ENCODE data around the gene MTCL3.

MTCL3 gene

GRCh38 chr6:127518710-127519468, at the start of gene MTCL3:
MTCL3 (minus strand) TSS chr6:127519335.
- Histone ChIP-seq H3K9me3 (no peaks in the 10 kb centered on the region), H3K27me3 (peaks cover 0 to 43% of the 10 kb centered on the region in 2 donors), H3K4me1 (peaks cover 0 to 36% (median 22%) of the 10 kb centered on the region in 4 donors), H3K4me3 (no peak within 1 kb of the TSS), H3K27ac (no peak within 1 kb of the TSS), H3K36me3 (no peaks in the 10 kb centered on the region)
- intact Hi-C loops (cut with DNase I; ENCODE audit: low total_unique reads), result loop anchor here (5.0 kb wide), 1 partner anchor 52 kb away; no protein-coding TSS in a partner anchor
- DNase-seq, result no peak
- TF ChIP-seq CTCF (IDR thresholded peaks at IDR 0.05), result no peak

- intact Hi-C loops (cut with DNase I; ENCODE audit: low total_unique reads), result no loop called here
- H3K36me3 ChIP-seq, result no peaks in the 10 kb centered on the region
- H3K27me3 ChIP-seq, result no peaks in the 10 kb centered on the region
- H3K4me3 ChIP-seq, result no peak overlapping the region
- TF ChIP-seq CTCF (IDR thresholded peaks at IDR 0.05), result no peak
- H3K27ac ChIP-seq, result no peak overlapping the region
- DNase-seq, result no peak
- no peaks in the 10 kb centered on the region for H3K4me1 ChIP-seq
- no peaks in the 10 kb centered on the region for H3K9me3 ChIP-seq
Observed at GRCh38 chr6:127567476-127567875, 48.3 kb upstream of the MTCL3 start.

GRCh38 chr6:127566651-127567050, 47.5 kb upstream of the MTCL3 start:
- no peak for TF ChIP-seq CTCF (IDR thresholded peaks at IDR 0.05)
- intact Hi-C loops (cut with DNase I; ENCODE audit: low total_unique reads), result no loop called here
- DNase-seq, result no peak

GRCh38 chr6:127566119-127566518, 47.0 kb upstream of the MTCL3 start:
- intact Hi-C loops (cut with DNase I; ENCODE audit: low total_unique reads), result no loop called here
- no peak overlapping the region for H3K4me3 ChIP-seq

More at GRCh38 chr6:127566651-127567050, 47.5 kb upstream of the MTCL3 start:
- Histone ChIP-seq H3K9me3 (no peaks in the 10 kb centered on the region), H3K27me3 (no peaks in the 10 kb centered on the region), H3K36me3 (no peaks in the 10 kb centered on the region), H3K27ac (no peak overlapping the region), H3K4me1 (no peaks in the 10 kb centered on the region), H3K4me3 (no peak overlapping the region)

GRCh38 chr6:127564761-127565160, 45.6 kb upstream of the MTCL3 start:
- DNase-seq, result no peak
- H3K27me3 ChIP-seq, result no peaks in the 10 kb centered on the region
- H3K36me3 ChIP-seq, result no peaks in the 10 kb centered on the region
- intact Hi-C loops (cut with DNase I; ENCODE audit: low total_unique reads), result no loop called here
- H3K4me3 ChIP-seq, result no peak overlapping the region
- TF ChIP-seq CTCF (IDR thresholded peaks at IDR 0.05), result no peak
- no peaks in the 10 kb centered on the region for H3K9me3 ChIP-seq
- no peaks in the 10 kb centered on the region for H3K4me1 ChIP-seq
- no peak overlapping the region for H3K27ac ChIP-seq

More at GRCh38 chr6:127566119-127566518, 47.0 kb upstream of the MTCL3 start:
- Histone ChIP-seq H3K27me3 (no peaks in the 10 kb centered on the region), H3K4me1 (no peaks in the 10 kb centered on the region), H3K36me3 (no peaks in the 10 kb centered on the region), H3K27ac (no peak overlapping the region), H3K9me3 (no peaks in the 10 kb centered on the region)
- DNase-seq, result no peak
- TF ChIP-seq CTCF (IDR thresholded peaks at IDR 0.05), result no peak
